Kasumi-1 (cell line): Measurements from ENCODE around the gene ARL15.

Experiments used
- DNase-seq, 2 experiments: peaks; one replicate each; lab custom pipeline; 2025; lab: John Stamatoyannopoulos, UW

The ARL15 gene

DNA sequence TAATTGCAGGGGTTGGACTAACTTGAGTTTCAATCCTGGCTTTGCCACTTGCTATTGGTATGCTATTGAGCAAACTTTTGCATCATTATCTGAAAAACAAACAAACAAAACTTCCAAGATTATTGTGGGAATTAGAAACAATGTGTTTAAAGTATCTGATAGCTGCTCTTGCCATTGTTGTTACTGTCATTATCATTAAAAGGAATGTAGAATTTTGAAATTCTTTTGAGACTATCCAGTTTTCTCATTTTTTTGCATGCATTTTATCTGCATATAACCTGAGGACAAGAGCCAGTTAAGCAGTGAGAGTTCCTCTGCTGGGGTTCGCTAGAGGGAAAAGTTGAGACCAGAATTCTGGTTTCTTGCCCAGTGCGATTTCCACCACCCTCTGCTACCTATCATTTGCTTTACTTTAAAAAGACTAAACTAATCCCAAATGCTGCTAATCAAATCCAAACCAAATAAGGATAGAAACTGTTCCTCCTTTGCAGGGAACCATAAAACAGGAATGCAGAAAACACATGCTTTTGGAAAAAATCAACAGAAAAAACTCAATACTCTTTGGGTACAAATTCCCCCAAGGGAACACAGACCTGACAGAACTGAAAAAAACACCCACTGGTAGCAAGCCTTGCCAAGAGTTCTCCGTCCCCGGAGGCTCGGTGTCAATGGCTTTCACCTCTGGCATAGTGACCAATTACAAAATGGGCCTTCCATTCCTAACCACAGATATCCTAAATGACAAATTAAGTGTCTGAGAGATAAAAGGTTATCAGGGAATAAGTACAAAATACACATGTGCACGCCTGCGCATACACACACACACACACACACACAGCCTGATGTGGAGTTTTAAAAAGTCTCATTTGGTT is 373.7 kb downstream of the ARL15 start:
- no peak for DNase-seq

DNA sequence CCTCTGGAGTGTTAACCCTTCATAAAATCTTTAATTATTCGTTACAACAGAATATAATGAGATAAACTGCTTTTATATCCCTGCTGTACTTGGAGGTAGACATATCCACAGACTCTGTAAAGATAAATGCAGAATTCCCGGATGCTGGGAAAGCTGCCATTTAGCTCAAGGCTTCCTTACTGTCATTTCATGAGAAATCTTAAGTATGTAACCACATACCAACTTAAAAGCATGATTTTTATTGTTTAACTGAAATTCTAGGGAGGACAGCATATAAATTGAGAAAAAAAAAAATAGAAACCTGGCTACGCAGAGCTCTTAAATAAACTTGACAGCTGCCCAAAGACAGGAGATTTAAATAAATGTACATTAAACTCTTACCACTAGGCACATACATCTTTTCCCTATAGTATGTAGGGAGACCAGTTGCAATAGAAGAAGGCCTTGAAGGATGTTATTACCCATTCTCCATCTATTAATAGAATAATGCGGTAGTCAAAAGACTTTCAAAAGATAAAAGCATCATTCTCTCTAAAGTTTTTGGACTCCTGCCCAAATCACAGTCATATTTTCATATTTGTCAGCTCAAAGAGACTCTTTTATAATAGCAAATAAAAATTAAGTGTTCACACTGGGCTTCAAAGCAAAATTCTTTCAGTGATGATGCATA is 376.1 kb downstream of the ARL15 start:
- no peak for DNase-seq

GRCh38 chr5:53932351-53932750 is 378.0 kb downstream of the ARL15 start:
- no peak for DNase-seq

DNA sequence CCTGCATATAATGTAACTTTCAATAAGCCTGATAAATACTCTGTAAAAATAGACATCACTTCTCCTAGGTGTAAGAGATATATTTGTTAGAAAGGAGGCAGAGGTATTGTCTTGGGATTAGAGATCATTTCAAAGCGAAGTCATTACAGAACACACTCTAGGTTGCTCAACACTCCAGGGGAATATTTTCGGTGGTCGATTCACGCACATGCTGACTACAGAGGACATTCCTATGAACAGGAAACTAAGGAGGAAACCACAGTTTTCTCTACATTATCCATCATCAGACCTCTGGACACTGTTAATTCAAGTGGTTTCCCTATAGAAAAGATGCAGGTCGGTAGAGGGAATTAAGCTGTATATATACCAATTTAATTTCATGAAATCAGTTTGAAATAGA is 379.9 kb downstream of the ARL15 start:
- DNase-seq = peak in 1 of 2 experiments; percentile 18

- no peak for DNase-seq
Measured at GRCh38 chr5:53929570-53929969, 380.8 kb downstream of the ARL15 start.

GRCh38 chr5:53929152-53929551 is 381.2 kb downstream of the ARL15 start:
- no peak for DNase-seq

DNA sequence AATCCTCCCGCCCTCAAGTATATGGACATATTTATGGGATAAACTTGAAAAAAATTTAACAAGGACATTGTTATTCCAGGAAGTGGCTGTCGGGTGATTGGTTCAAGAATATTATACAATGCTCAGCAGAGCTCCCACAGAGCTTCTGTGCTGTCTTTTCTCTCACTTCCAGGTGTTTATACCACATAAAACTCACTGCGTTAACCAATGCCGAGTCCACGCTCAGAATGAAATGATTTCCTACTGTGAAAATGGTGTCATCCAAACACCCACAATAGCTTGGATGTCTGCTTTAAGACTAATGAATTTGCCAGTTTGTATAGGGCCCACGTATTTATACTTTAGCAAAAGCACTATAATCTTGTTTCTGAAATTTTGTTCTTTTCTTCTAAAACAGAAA is 381.7 kb downstream of the ARL15 start:
- DNase-seq = no peak

DNA sequence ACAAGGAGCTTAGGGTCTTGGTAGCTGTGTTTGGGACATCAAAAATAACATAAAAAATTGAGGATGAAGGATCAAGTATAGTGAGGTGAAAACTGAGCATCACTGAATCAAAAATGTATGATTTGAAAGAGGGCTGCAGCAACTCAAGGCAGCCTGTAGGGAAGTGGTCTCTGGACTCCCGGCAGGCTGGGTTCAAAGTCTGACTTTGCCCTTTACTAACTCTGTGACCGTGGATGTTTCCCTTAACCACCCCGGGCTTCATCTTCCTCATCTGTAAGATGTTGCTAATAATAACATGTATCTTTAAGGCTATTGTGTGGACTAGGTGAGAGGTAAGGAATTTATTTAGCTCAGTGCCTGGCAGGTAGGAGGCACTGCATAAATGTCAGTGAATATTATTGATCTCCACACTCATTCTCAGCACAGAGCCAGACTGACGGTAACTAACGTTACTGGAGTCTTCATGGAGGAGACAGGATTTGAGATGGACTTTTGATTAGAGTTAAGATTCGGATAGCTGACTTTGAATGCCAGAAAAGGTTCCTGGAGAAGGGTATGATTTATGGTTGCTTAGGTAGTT is 382.6 kb downstream of the ARL15 start:
- DNase-seq = no peak

- no peak for DNase-seq
Measured at GRCh38 chr5:53926026-53926425, 384.3 kb downstream of the ARL15 start.

DNA sequence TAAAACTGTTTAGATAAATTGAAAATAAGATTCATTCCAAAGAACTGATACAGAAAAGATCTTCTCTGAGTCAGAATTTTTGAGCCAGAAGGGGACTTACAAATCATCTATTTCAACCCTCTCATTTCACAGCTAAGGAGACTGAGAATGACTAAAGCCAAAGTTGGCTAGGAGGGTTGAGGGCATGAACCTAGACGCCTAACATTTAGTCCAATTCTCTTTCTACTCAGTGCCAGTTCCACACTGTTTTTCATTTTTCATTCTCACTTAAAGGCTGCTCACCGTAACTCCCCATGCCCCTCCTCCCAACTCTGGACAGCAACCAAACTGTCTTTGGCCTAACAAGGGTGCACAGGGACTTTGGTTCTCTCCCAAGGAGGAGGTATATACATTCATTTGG is 386.0 kb downstream of the ARL15 start:
- DNase-seq = no peak

DNA sequence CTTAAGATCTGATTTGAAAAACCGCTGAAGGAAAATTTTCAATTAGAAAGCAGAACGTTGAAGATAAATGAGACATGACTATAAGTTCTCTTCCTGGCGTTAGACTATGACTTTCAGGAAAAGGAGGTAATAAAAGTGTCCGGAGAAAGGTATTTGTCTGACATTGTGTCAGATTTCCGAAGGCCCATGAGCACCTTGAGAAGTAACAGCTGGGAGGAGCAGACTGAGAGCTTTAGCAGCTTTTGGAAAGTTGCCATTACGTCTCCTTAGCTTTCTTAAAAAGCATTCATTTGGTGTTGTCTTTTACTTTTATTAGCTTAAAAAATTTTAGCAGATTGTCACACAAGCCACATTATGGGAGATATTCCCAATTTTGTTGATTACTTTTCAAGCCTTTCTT is 386.4 kb downstream of the ARL15 start:
- no peak for DNase-seq

DNA sequence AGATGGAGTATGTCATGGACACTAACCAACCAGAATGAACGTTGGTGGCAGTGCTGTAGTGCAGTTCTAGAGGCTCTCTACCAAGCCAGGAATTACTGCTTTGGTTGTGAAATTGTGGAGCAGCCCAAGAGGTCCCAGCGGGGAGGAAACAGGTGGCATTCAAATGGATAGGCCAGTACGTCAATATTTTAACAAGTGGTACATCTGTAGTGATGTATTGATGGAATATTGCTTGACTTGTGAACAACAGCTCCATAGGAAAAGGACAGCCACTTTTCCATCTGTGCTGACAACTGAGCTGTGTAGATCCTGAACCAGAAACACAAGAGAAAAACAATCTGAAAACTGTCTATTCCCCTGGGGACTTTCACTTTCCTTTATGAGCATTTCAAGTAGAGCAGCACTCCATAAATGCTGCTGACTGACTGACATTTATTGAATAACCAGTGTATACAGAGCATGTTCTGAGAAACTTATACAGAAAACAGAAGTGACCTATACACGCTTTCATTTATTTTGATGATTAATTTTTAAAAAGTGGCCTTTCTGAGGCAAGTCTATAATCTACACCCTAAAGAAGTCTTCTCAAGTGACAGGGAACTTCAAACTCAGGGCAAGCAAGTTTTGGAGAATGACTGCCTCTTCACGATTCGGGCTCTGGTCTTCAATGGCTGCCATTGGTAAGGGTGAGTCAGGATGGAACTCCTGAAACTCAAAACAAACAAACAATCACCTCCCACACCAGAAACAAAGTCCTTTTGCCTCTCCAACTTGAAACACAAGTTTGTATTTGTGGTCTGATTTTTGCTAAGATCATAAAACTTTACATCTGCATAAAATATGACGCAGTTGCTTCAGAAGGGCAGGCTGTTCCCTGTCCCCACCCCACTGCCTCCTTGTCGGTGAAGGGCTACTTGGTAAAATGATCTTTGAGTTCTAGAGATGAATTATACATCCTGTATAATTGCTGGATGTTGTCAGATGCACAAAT is 387.6 kb downstream of the ARL15 start:
- DNase-seq = no peak

DNA sequence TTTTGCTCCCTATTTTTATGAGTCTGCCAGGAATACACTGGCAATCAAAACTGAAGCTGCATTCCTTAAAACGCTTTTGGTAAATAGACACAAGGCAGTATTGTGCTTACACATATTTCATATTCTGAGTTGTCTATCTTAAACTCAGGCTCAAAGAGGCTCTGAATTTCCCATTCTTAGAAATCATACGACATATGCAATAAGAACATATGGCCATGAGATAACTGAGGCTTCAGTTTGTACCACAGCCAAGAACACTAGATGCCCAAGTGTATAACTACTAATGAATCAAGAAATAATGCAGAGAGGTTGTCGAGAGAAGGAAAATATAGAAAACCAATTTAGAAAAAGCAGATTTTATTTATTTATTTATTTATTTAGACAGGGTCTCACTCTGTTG is 392.5 kb downstream of the ARL15 start:
- DNase-seq = no peak

DNA sequence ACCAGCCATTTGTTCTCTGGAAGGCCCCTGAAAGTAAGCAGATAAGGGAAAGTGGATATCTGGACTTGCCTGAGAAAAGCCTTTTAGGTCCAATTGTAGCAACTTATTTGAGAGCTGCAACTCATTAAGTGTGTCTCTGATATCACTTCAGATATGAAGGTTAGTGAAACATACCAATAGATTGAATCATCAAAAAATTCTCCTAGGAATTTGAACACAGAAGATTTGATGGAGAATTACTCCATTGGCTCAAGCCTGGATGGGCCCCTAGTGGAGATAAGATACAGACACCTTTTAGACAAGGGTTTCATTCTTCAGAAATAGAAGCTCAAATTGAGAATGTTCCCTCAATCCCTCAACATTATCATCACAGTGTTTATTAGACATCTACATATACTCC is 393.3 kb downstream of the ARL15 start:
- no peak for DNase-seq

DNA sequence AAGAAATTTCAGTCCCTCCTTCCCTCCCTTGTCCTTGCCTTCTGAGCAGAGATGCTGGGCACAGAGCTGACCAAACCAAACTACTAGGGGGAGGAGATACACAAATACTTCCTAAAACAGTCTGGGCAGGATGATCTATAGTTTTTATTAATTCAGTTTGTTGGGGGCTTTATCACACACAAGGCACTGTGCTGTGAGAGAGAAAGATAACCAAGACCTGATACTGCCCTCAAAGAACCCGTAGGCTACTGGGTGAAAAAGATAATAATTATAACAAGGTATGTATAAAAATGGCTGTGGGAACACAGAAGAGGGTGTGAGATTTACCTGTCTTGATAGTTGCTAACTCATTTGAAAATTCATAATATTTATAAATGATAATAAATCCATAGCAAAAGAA is 395.3 kb downstream of the ARL15 start:
- no peak for DNase-seq

DNA sequence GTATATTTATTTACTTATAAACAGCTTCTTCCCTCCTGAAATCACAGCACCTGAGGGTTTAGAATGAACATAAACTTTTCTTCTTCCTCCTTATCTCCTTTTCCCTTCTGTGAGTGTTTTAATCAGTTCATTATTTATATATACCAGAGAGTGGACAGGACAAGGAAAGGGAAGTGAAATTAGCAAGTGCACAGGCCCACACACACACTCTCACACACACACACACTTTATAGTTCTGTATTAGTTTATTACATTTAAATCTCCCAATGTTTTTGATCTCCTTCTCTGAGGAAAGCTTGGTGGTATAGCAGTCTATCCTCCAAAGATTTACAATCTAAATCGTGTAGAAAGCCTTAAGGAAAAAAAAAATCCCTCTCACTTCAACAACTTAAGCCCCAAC is 396.4 kb downstream of the ARL15 start:
- DNase-seq = no peak

- DNase-seq = no peak
Measured at GRCh38 chr5:53908757-53909156, 401.6 kb downstream of the ARL15 start.

- no peak for DNase-seq
Measured at GRCh38 chr5:53907827-53908226, 402.5 kb downstream of the ARL15 start.

DNA sequence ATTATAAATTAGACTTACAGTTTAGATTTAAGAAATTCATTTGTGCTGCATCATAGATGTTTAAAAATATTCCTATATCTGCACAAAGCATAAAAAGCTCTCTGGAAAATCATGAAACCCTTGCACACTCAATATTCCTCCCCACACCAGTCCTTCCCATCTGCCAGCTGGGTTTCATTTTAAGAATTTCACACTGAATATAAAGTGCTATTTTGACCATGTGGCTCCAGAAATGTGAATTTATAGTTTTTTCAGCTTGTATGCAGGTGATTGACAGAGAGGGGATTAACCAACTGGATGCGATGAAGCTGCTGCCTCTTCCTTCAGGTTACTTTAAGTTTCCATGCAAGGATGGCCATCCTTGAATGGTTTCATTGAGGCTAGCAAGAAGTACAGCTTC is 403.6 kb downstream of the ARL15 start:
- DNase-seq = no peak

DNA sequence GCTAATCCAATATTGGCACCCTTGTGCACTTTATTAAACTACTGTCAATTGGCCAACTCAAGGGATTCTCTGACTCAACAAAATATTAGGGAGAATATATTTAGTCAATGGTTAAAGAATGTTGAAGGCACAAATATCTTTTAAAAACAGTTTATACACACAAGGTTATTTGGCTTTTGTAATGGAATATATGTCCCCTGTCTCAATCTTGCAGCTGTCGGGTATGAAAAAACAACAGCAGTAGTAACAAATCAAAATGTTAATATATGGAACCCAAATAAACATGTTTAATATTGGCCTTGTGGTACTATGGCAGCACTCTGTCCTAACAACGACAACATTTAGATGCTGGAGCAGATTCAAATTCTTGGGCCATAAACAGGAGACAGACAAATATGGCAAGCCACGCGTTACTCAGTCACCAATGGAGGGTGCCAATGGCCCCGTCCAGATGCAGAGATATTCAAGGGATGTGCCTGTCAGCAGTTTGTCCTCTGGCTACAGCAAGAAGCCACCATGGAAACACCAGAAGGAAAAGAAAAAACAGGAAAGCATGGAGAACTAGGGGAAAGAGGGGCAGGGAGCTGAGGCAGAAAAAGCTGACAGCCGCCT is 408.0 kb downstream of the ARL15 start:
- no peak for DNase-seq

DNA sequence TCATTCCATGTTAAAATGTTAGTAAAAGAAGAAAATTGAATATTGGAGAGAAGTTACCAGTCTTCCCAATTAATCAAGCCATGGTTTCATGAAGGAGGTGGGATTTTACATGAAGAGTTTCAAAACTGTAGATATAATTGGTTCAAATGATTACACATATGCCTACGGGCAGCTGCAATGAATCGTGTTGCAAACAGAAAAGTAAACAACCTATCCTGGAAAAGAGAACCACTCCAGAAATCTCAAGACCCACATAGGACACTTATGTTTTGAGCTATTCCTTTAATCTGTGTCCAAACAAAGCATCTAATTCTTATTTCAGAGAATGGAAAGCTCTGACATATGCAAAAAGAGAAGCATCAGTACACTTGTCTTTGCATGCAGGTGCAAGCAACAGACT is 409.7 kb downstream of the ARL15 start:
- no peak for DNase-seq
